GM13977 (cell line): ENCODE results near the gene APC2.

Experiments used
- DNase-seq: peaks from one replicate; pipeline ENCODE4 v3.0.0; 2012; ENCODE audit warnings: low spot score
- CTCF ChIP-seq: IDR thresholded peaks from 2 replicates; pipeline ENCODE4 v1.5.1; 2012; ENCODE audit warnings: mild to moderate bottlenecking, control low read depth; ENCODE audit not compliant: insufficient read depth; ENCODE audit errors: extremely low read depth, missing control alignments
- in situ Hi-C: fragments of 300-500 bp; cut with MboI; formaldehyde crosslinking; loops from one replicate; pipeline ENCODE4 v1.12.0; 2022; ENCODE audit warnings: low sequenced_read_pairs, low pct_unique_long_range_greater_than_20kb, mixed read lengths, inconsistent platforms; ENCODE audit not compliant: unreplicated experiment

The APC2 gene

GRCh38 chr19:1467490-1468273 is 17.8 kb downstream of the APC2 start:
- no peak for TF ChIP-seq CTCF
- in situ Hi-C loops, result no loop called here
- DNase-seq, result no peak

- TF ChIP-seq CTCF, result no peak
- in situ Hi-C loops, result no loop called here
- DNase-seq, result no peak
Observed at GRCh38 chr19:1468274-1468820, 18.4 kb downstream of the APC2 start.

GRCh38 chr19:1468821-1469254 is 18.9 kb downstream of the APC2 start:
- peak; percentile 31 for TF ChIP-seq CTCF
- DNase-seq, result no peak
- in situ Hi-C loops, result no loop called here

- in situ Hi-C loops, result no loop called here
- no peak for DNase-seq
- TF ChIP-seq CTCF, result no peak
Observed at GRCh38 chr19:1469255-1470054, 19.5 kb downstream of the APC2 start.

- no peak for DNase-seq
- in situ Hi-C loops, result no loop called here
- no peak for TF ChIP-seq CTCF
Observed at GRCh38 chr19:1470055-1470304, 20.1 kb downstream of the APC2 start.

- no peak for TF ChIP-seq CTCF
- peak; percentile 88 for DNase-seq
- in situ Hi-C loops, result no loop called here
Observed at GRCh38 chr19:1470305-1471009, 20.5 kb downstream of the APC2 start.
